Endothelial cell of umbilical vein (primary cell): ENCODE data around the gene UGGT2. TPM values are rescaled to one million over a fixed set of nuclear protein-coding genes. Genes with fewer than 3 reads are reported as not detected.

Experiments
- BruUV-seq: library from RNA; stranded (reverse); fragments of 400-500 nt; replicated peaks from 2 replicates; lab custom pipeline; 2021; lab: Mats Ljungman, UMichigan
- CTCF ChIA-PET: fragments of 300-600, 350-600 bp; sonication (Branson Sonifier 250); formaldehyde crosslinking; loops from one replicate; lab custom pipeline; 2021; ENCODE audit warnings: antibody characterized with exemption, inconsistent platforms; lab: Charles Lee
- POLR2A ChIA-PET: fragments of 300-600, 350-600 bp; sonication (Branson Sonifier 250); formaldehyde crosslinking; loops from one replicate; lab custom pipeline; 2021; ENCODE audit warnings: antibody characterized with exemption, inconsistent platforms; lab: Charles Lee
- DNase-seq: peaks from one replicate; pipeline ENCODE4 v3.0.0-alpha.2; 2011; ENCODE audit warnings: low read depth, low spot score
- FAIRE-seq: peaks from 2 replicates; lab custom pipeline; 2011; peaks lifted over from hg19 to GRCh38; lab: Jason Lieb, UNC
- H2AFZ ChIP-seq: 2 replicates; pipeline ENCODE4 v1.6.0; 2012; ENCODE audit warnings: low read depth, low read length, control low read depth, inconsistent platforms
- H3K27ac ChIP-seq: 2 replicates; pipeline ENCODE4 v1.5.1; 2011; ENCODE audit warnings: low read depth, mild to moderate bottlenecking, control low read depth, low read length, moderate library complexity; ENCODE audit not compliant: insufficient read depth
- H3K27me3 ChIP-seq, 2 experiments: 2 replicates each; pipeline versions ENCODE4 v1.6.0 to v1.6.1; 2011; ENCODE audit warnings: low read length in 2 of 2, mixed read lengths in 1 of 2; ENCODE audit not compliant: control insufficient read depth in 2 of 2, insufficient read depth in 2 of 2
- H3K36me3 ChIP-seq, 2 experiments: 2 replicates in 1 of 2; 3 replicates in 1 of 2; pipeline ENCODE4 v1.5.1; 2011; ENCODE audit warnings: low read length in 2 of 2, mild to moderate bottlenecking in 1 of 2, moderate library complexity in 1 of 2; ENCODE audit not compliant: control insufficient read depth in 2 of 2, insufficient read depth in 2 of 2; ENCODE audit errors: extremely low read depth in 1 of 2
- H3K4me1 ChIP-seq: 3 replicates; pipeline ENCODE4 v1.5.1; 2011; ENCODE audit warnings: mild to moderate bottlenecking, low read length; ENCODE audit not compliant: control insufficient read depth, insufficient read depth; ENCODE audit errors: extremely low read depth
- H3K4me2 ChIP-seq: 2 replicates; pipeline ENCODE4 v1.6.1; 2011; ENCODE audit warnings: low read length, control low read depth, mixed read lengths; ENCODE audit not compliant: insufficient read depth
- H3K4me3 ChIP-seq, 3 experiments: fragments of 200-600 bp in 1 of 3; sonication (generic), shearing (Covaris generic) in 1 of 3; replicated peaks in 1 of 3; 2 replicates each; pipeline ENCODE4 v1.5.1; 2011 to 2016; ENCODE audit warnings: control low read depth in 3 of 3, low read length in 3 of 3, mild to moderate bottlenecking in 2 of 3, inconsistent platforms in 1 of 3, low read depth in 1 of 3, moderate library complexity in 1 of 3; ENCODE audit not compliant: insufficient read depth in 1 of 3
- H3K79me2 ChIP-seq: 2 replicates; pipeline ENCODE4 v1.6.0; 2012; ENCODE audit warnings: low read length, inconsistent platforms; ENCODE audit not compliant: control insufficient read depth, insufficient read depth
- H3K9ac ChIP-seq: replicated peaks from 2 replicates; pipeline ENCODE3; 2011; ENCODE audit warnings: low read length, control low read depth; ENCODE audit not compliant: insufficient read depth; ENCODE audit errors: extremely low read depth
- H3K9me1 ChIP-seq: replicated peaks from 3 replicates; pipeline ENCODE4 v1.6.0; 2011; ENCODE audit warnings: mild to moderate bottlenecking, low read length; ENCODE audit not compliant: control insufficient read depth, insufficient read depth; ENCODE audit errors: extremely low read depth
- H3K9me3 ChIP-seq: replicated peaks from 2 replicates; pipeline ENCODE4 v1.5.1; 2012; ENCODE audit warnings: low read length, inconsistent platforms; ENCODE audit not compliant: control insufficient read depth, insufficient read depth
- H4K20me1 ChIP-seq: replicated peaks from 2 replicates; pipeline ENCODE3; 2011; ENCODE audit warnings: mild to moderate bottlenecking, low read length; ENCODE audit not compliant: control insufficient read depth, insufficient read depth; ENCODE audit errors: extremely low read depth
- FOS ChIP-seq: IDR thresholded peaks from 2 replicates; pipeline ENCODE4 v1.6.1; 2011; ENCODE audit warnings: mild to moderate bottlenecking, low read length, moderate library complexity, borderline replicate concordance; ENCODE audit not compliant: insufficient read depth
- GATA2 ChIP-seq: IDR thresholded peaks from 2 replicates; pipeline ENCODE4 v1.7.0; 2011; ENCODE audit warnings: low read depth, mild to moderate bottlenecking, moderate library complexity, mixed read lengths, low read length; ENCODE audit not compliant: insufficient read length, insufficient read depth
- JUN ChIP-seq: IDR thresholded peaks from 2 replicates; pipeline ENCODE4 v1.6.1; 2011; ENCODE audit warnings: borderline replicate concordance, low read depth; ENCODE audit not compliant: insufficient read length, insufficient read depth
- MAX ChIP-seq: IDR thresholded peaks from 2 replicates; pipeline ENCODE4 v1.6.1; 2011; ENCODE audit not compliant: insufficient read depth, insufficient read length
- MYC ChIP-seq: IDR thresholded peaks from one replicate; pipeline ENCODE4 v1.6.1; 2011; ENCODE audit warnings: mild to moderate bottlenecking, low read depth, low read length
- POLR2A ChIP-seq: IDR thresholded peaks from 2 replicates; pipeline ENCODE4 v1.6.1; 2012; ENCODE audit warnings: low read depth, mild to moderate bottlenecking, control low read depth, low read length
- POLR2AphosphoS5 ChIP-seq: IDR thresholded peaks from 2 replicates; pipeline ENCODE4 v1.6.1; 2012; ENCODE audit warnings: low read depth, mild to moderate bottlenecking, control low read depth, low read length, moderate library complexity; ENCODE audit not compliant: insufficient read depth
- dilution Hi-C: fragments of 300-500 bp; cut with MboI; formaldehyde crosslinking; loops from one replicate; pipeline ENCODE4 v1.15.0; 2019; ENCODE audit warnings: low sequenced_read_pairs; ENCODE audit not compliant: extremely low pct_ligation_motif_present
- intact Hi-C: fragments of 100-400 bp; cut with micrococcal nuclease; formaldehyde crosslinking; loops from one replicate; pipeline ENCODE4 v1.10.0; 2022
- polyA plus RNA-seq, 4 experiments: library from polyadenylated mRNA; depleted of rRNA in 3 of 4; stranded (reverse) in 3 of 4; unstranded in 1 of 4; fragments of >200 nt; gene quantifications; 2 replicates each; pipeline versions ENCODE4 v1.2.1 to v1.2.3, GENCODE V29; 2011 to 2012; ENCODE audit warnings: missing spikeins in 1 of 4
- total RNA-seq: library from RNA; stranded (reverse); gene quantifications from 2 replicates; pipeline ENCODE4 v1.2.3, GENCODE V29; 2021
- TF ChIP-seq, protein P1 (sequence below), 2 donors: IDR thresholded peaks; 1 replicate in 1 of 2; 2 replicates in 1 of 2; pipeline ENCODE4 v1.5.1; 2011; ENCODE audit warnings: low read length in 2 of 2, mild to moderate bottlenecking in 2 of 2, moderate library complexity in 2 of 2, control low read depth in 1 of 2, inconsistent platforms in 1 of 2, low read depth in 1 of 2; ENCODE audit not compliant: insufficient read depth in 1 of 2; ENCODE audit errors: extremely low read depth in 1 of 2

Gene UGGT2
- total and polyA plus RNA-seq, 2 donors (not counting 3 experiments of a cell fraction or from before 2014, with no cell fraction given): 4.6 to 25.1 TPM

- Histone ChIP-seq H3K4me1 (no peaks in the 10 kb centered on the region), H3K36me3 (no peaks in the 10 kb centered on the region), H3K4me2 (no peak overlapping the region), H3K79me2 (no peaks in the 10 kb centered on the region), H3K27me3 (no peaks in the 10 kb centered on the region), H3K9me3 (no peaks in the 10 kb centered on the region), H2AFZ (no peak overlapping the region), H3K9me1 (no peaks in the 10 kb centered on the region), H3K9ac (no peak overlapping the region), H3K27ac (no peak overlapping the region), H4K20me1 (no peaks in the 10 kb centered on the region), H3K4me3 (no peak overlapping the region)
- TF ChIP-seq FOS: no peak
- no peak for TF ChIP-seq POLR2A
- TF ChIP-seq, protein P1, sequence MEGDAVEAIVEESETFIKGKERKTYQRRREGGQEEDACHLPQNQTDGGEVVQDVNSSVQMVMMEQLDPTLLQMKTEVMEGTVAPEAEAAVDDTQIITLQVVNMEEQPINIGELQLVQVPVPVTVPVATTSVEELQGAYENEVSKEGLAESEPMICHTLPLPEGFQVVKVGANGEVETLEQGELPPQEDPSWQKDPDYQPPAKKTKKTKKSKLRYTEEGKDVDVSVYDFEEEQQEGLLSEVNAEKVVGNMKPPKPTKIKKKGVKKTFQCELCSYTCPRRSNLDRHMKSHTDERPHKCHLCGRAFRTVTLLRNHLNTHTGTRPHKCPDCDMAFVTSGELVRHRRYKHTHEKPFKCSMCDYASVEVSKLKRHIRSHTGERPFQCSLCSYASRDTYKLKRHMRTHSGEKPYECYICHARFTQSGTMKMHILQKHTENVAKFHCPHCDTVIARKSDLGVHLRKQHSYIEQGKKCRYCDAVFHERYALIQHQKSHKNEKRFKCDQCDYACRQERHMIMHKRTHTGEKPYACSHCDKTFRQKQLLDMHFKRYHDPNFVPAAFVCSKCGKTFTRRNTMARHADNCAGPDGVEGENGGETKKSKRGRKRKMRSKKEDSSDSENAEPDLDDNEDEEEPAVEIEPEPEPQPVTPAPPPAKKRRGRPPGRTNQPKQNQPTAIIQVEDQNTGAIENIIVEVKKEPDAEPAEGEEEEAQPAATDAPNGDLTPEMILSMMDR (IDR thresholded peaks at IDR 0.05; ENCODE audit: extremely low read depth in 1 of 2, insufficient read depth in 1 of 2, low read depth in 1 of 2, low read length in 2 of 2): no peak
- no peak for TF ChIP-seq MYC
- no peak for TF ChIP-seq GATA2
- TF ChIP-seq JUN: no peak
- no peak for TF ChIP-seq POLR2AphosphoS5
- TF ChIP-seq MAX: no peak
- no TSS peak for BruUV-seq
- POLR2A ChIA-PET: no interaction called here
- dilution Hi-C loops: no loop called here
- no peak for FAIRE-seq
- CTCF ChIA-PET: interaction anchor here (2.0 kb wide), 1 partner anchor 19 kb away, joined by 7 read pairs; no protein-coding TSS in a partner anchor
- intact Hi-C loops: no loop called here
- DNase-seq: no peak
Observed at GRCh38 chr13:95903569-95903968, 149.6 kb downstream of the UGGT2 start.
